K562 (cell line): ENCODE measurements around the gene RERE. TPM values are rescaled to one million over a fixed set of nuclear protein-coding genes. Genes with fewer than 3 reads are reported as not detected.
A peak's percentile ranks its signal among the peaks of the same experiment; 100 is the strongest.

Experiments used
- ARNT ChIP-seq, 2 experiments: fragments of 450-650 bp; IDR thresholded peaks; 2 replicates each; pipeline ENCODE4 v1.6.1; 2016; ENCODE audit warnings: mild to moderate bottlenecking in 1 of 2
- CBFA2T2 ChIP-seq: fragments of 450-650 bp; conservative IDR thresholded peaks from 2 replicates; pipeline ENCODE4 v1.6.1; 2017; ENCODE audit warnings: mild to moderate bottlenecking
- CREM ChIP-seq: IDR thresholded peaks from 2 replicates; pipeline ENCODE4 v1.6.1; 2014; ENCODE audit warnings: antibody characterized with exemption, low read depth
- DACH1 ChIP-seq: fragments of 450-650 bp; IDR thresholded peaks from 2 replicates; pipeline ENCODE4 v1.6.1; 2018; ENCODE audit not compliant: partially characterized antibody
- ELF2 ChIP-seq: fragments of 250-450 bp; sonication (Bioruptor Pico); IDR thresholded peaks from 2 replicates; pipeline ENCODE4 v1.5.0; 2021; ENCODE audit warnings: mild to moderate bottlenecking
- HDAC3 ChIP-seq: fragments of 450-650 bp; IDR thresholded peaks from 2 replicates; pipeline ENCODE4 v1.6.1; 2018; ENCODE audit warnings: borderline replicate concordance, mild to moderate bottlenecking, moderate library complexity; ENCODE audit not compliant: partially characterized antibody
- HIVEP1 ChIP-seq: fragments of 250-450 bp; sonication (Bioruptor Pico); IDR thresholded peaks from 2 replicates; pipeline ENCODE4 v1.4.0; 2020; ENCODE audit warnings: mild to moderate bottlenecking
- MAFG ChIP-seq: fragments of 450-650 bp; conservative IDR thresholded peaks from 2 replicates; pipeline ENCODE4 v1.6.1; 2016; ENCODE audit warnings: missing genetic modification characterization, missing compliant biosample characterization
- NCOR1 ChIP-seq: fragments of 450-650 bp; IDR thresholded peaks from 2 replicates; pipeline ENCODE4 v1.6.1; 2016; ENCODE audit warnings: mild to moderate bottlenecking, moderate library complexity
- NFIX ChIP-seq: fragments of 250-450 bp; sonication (Bioruptor Pico); IDR thresholded peaks from 2 replicates; pipeline ENCODE4 v1.4.0; 2020; ENCODE audit warnings: low read depth, mild to moderate bottlenecking, moderate library complexity
- NR4A1 ChIP-seq, 2 experiments: fragments of 250-450 bp in 1 of 2; fragments of 450-650 bp in 1 of 2; sonication (Bioruptor Pico) in 1 of 2; IDR thresholded peaks; 2 replicates each; pipeline versions ENCODE4 v1.4.0 to v1.6.1; 2016 to 2020; ENCODE audit warnings: mild to moderate bottlenecking in 2 of 2, missing compliant biosample characterization in 1 of 2, missing genetic modification characterization in 1 of 2, moderate library complexity in 1 of 2
- PML ChIP-seq: IDR thresholded peaks from 2 replicates; pipeline ENCODE4 v1.6.1; 2012; ENCODE audit warnings: low read length, inconsistent platforms
- SMARCE1 ChIP-seq: fragments of 450-650 bp; IDR thresholded peaks from 2 replicates; pipeline ENCODE4 v1.7.1; 2016; ENCODE audit warnings: mild to moderate bottlenecking
- TAF15 ChIP-seq: fragments of 200-400 bp; formaldehyde crosslinking; IDR thresholded peaks from 2 replicates; pipeline ENCODE4 v1.6.1; 2017; ENCODE audit warnings: mild to moderate bottlenecking, low read depth, low read length, moderate library complexity
- TBP ChIP-seq: optimal IDR thresholded peaks from 2 replicates; pipeline ENCODE3; 2011; ENCODE audit warnings: low read depth, low read length, improper control_type of control experiment
- U2AF1 ChIP-seq: fragments of 200-400 bp; formaldehyde crosslinking; optimal IDR thresholded peaks from 2 replicates; pipeline ENCODE3; 2017; ENCODE audit warnings: mild to moderate bottlenecking, low read depth, low read length, moderate library complexity
- USF1 ChIP-seq: sonication (generic); formaldehyde crosslinking; IDR thresholded peaks from 2 replicates; pipeline ENCODE4 v1.9.0; 2022; ENCODE audit warnings: mild to moderate bottlenecking, missing genetic modification reagents
- ZFX ChIP-seq: sonication (generic); formaldehyde crosslinking; IDR thresholded peaks from 2 replicates; pipeline ENCODE4 v1.8.0; 2022; ENCODE audit warnings: mild to moderate bottlenecking, missing genetic modification reagents, moderate library complexity
- ZNF324 ChIP-seq: fragments of 250-450 bp; sonication (Bioruptor Pico); IDR thresholded peaks from 2 replicates; pipeline ENCODE4 v1.4.0; 2020; ENCODE audit warnings: mild to moderate bottlenecking
- ZNF449 ChIP-seq: fragments of 250-450 bp; sonication (Bioruptor Pico); IDR thresholded peaks from 2 replicates; pipeline ENCODE4 v1.8.0; 2022; ENCODE audit warnings: moderate library complexity, mild to moderate bottlenecking, inconsistent platforms
- ZNF740 ChIP-seq, 3 experiments: fragments of 200-800 bp in 1 of 3; sonication (Bioruptor generic) in 1 of 3; sonication (generic) in 1 of 3; formaldehyde crosslinking in 1 of 3; IDR thresholded peaks; 2 replicates each; pipeline versions ENCODE4 v1.6.1 to v1.8.0; 2016 to 2022; ENCODE audit warnings: mild to moderate bottlenecking in 2 of 3, missing compliant biosample characterization in 2 of 3, missing genetic modification characterization in 2 of 3, missing genetic modification reagents in 1 of 3
- ZNF766 ChIP-seq: fragments of 200-800 bp; sonication (Bioruptor generic); conservative IDR thresholded peaks from 2 replicates; pipeline ENCODE4 v1.6.1; 2016; ENCODE audit warnings: missing genetic modification characterization, missing compliant biosample characterization
- polyA plus RNA-seq, 8 experiments: library from polyadenylated mRNA; depleted of rRNA in 4 of 8; stranded (reverse) in 5 of 8; unstranded in 3 of 8; fragments of >200 nt; fragmentation: Nextera tagmentation in 2 of 8; fragmentation: Illumina TruSeq in 1 of 8; extraction: Ambion mirVana in 2 of 8; extraction: Trizol in 1 of 8; gene quantifications; 2 replicates each; pipeline versions ENCODE4 v1.2.1 to v1.2.3, GENCODE V29; 2011 to 2014; ENCODE audit warnings: inconsistent platforms in 1 of 8, missing spikeins in 1 of 8
- total RNA-seq, 7 experiments: library from RNA; depleted of rRNA in 6 of 7; stranded (reverse); fragments of >200 nt in 6 of 7; fragmentation: Illumina TruSeq in 2 of 7; extraction: Trizol in 2 of 7; gene quantifications; 2 replicates each; pipeline versions ENCODE4 v1.2.1 to v1.2.3, GENCODE V29; 2011 to 2021; ENCODE audit warnings: low replicate concordance in 1 of 7
- TF ChIP-seq, protein P1 (sequence below): fragments of 450-650 bp; formaldehyde crosslinking; IDR thresholded peaks from 2 replicates; pipeline ENCODE4 v1.4.0; 2020; ENCODE audit warnings: mild to moderate bottlenecking

The RERE gene
- total and polyA plus RNA-seq, 9 of the 15 experiments (the other 6 are each of a cell fraction or from before 2014, with no cell fraction given): 3.0 to 51.5 (median 13.4) TPM

- TF ChIP-seq CREM: peak; percentile 39
- TF ChIP-seq ZNF324: no peak
- no peak for TF ChIP-seq U2AF1
- TF ChIP-seq SMARCE1: peak; percentile 77
- TF ChIP-seq, protein P1, sequence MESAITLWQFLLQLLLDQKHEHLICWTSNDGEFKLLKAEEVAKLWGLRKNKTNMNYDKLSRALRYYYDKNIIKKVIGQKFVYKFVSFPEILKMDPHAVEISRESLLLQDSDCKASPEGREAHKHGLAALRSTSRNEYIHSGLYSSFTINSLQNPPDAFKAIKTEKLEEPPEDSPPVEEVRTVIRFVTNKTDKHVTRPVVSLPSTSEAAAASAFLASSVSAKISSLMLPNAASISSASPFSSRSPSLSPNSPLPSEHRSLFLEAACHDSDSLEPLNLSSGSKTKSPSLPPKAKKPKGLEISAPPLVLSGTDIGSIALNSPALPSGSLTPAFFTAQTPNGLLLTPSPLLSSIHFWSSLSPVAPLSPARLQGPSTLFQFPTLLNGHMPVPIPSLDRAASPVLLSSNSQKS (CRISPR knock-in tag): no peak
- TF ChIP-seq ZNF449 (CRISPR knock-in tag): no peak
- TF ChIP-seq DACH1: peak; percentile 73
- TF ChIP-seq CBFA2T2: peak; percentile 90
- TF ChIP-seq NR4A1 (CRISPR knock-in tag; IDR thresholded peaks at IDR 0.05): no peak
- TF ChIP-seq NR4A1 (tag; IDR thresholded peaks at IDR 0.05): 0 out of 2 replicates have a peak, but pooled peaks have one; percentile 21
- no peak for TF ChIP-seq NFIX (CRISPR knock-in tag)
- TF ChIP-seq ARNT (IDR thresholded peaks at IDR 0.05): peak in 1 of 2 experiments; percentile 84; a peak in 1 of 4 replicates
- TF ChIP-seq ELF2 (CRISPR knock-in tag): no peak
- peak; percentile 89 for TF ChIP-seq HDAC3
- no peak for TF ChIP-seq USF1 (CRISPR knock-in tag)
- no peak for TF ChIP-seq ZFX (CRISPR knock-in tag)
- TF ChIP-seq ZNF766 (CRISPR knock-in tag): no peak
- no peak for TF ChIP-seq ZNF740 (CRISPR knock-in tag; IDR thresholded peaks at IDR 0.05)
- TF ChIP-seq ZNF740 (tag; IDR thresholded peaks at IDR 0.05): no peak
- peak; percentile 73; the same call in 1 of the 2 replicates for TF ChIP-seq PML
- TF ChIP-seq HIVEP1: no peak
- no peak for TF ChIP-seq TBP
- no peak for TF ChIP-seq TAF15
- TF ChIP-seq MAFG (tag): 0 out of 2 replicates have a peak, but pooled peaks have one; percentile 19
- peak; percentile 92 for TF ChIP-seq NCOR1
These were observed 428.5 kb downstream of the RERE start (continued) for GRCh38 chr1:8388732-8389562.
